ENCODE results near the gene AP2S1.
"Not testable (repeated sequence)": the region's sequence is repeated elsewhere in the genome, so short reads cannot be mapped to it uniquely, and the experiment has no call there.

Gene AP2S1

DNA sequence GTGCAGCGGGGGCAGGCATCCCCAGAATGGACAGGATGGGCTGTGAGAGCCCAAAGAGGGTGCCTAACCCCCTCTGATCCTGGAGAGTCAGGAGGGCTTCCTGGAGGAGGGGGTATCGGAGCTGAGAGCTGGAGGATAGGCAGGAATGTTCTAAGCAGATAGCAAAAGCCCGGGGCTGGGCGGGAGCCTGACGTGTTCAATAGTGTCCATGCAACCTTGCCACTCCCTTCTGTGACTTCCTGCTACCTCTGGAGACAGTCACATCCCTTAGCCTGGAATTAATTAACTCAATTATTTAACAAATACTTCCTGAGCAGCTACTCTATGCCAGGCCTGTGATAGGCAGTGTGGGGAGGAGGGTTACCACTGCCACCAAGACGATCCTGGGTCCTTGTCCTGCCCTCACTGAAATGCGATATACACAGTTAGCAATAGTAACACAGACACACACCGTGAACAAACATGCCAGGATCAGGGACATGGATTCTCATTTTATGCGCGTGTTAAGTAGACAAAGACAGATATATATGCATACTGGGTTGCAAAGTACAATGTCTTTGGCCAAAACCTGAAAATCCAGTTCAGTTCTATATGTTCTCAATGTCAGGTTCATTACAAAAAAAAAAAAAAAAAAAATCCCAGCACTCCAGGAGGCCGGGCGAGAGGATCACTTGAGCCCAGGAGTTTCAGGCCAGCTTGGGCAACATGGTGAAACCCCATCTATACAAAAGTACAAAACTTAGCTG, 10.7 kb downstream of the AP2S1 start:
- no peak for DNase-seq

DNA sequence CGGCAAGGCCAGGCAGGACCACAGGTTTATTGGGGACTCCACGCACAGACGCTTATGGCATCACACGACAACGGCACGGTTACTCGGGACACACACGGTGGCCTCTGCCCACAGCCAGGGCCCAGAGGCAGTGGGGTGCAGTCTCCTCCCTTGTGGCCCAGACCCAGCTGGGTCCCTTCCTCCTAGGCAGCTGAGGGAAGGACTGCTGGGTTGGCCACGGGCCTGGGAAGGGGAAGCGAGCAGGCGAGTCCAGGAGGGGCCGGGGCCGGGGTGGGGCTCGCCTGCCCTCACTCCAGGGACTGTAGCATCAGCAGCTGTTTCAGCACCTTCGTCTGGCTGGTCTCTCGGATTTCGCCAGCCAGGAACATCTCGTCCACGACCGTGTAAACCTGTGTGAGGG, 12.5 kb downstream of the AP2S1 start:
- no peak for DNase-seq

DNA sequence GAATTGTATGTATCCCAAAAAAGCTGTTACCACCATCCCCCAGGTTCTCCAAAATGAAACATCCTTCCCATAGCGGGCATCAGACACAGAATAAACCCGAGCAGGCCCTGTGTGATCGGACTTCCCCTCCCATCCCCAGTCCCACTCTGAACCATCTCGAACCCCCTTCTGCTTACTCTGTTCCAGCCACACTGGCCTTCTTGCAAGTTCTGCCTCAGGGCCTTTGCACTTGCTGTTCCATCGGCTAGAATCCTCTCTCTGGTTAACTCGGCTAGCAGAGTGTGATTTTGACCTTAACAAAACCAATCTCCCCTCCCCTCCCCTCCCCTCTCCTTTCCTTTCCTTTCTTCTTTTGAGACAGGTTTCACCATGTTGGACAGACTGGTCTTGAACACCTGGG, 15.7 kb downstream of the AP2S1 start:
- DNase-seq = no peak

- DNase-seq = no peak
These were observed 16.5 kb downstream of the AP2S1 start for GRCh38 chr19:46834121-46834520.

- DNase-seq = no peak
These were observed 19.8 kb downstream of the AP2S1 start for GRCh38 chr19:46830864-46831263.

DNA sequence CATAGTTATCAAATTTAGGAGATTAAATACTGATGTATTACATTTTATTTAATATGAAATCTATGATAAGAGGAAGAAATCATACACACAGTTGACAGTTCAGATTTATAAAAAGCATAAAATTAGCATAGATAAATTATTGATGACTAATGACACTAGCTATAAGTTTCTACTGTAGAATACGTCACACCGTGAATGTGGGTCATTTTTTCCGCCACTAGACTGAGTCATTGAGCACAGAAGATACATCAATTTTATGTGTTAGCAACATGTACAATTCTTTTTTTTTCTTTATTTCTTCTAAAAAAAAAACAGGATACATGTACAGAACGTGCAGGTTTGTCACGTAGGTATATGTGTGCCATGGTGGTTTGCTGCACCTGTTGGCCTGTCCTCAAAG, 22.2 kb downstream of the AP2S1 start:
- DNase-seq = no peak

- no peak for DNase-seq
These were observed 25.0 kb downstream of the AP2S1 start for GRCh38 chr19:46825731-46826055.

DNA sequence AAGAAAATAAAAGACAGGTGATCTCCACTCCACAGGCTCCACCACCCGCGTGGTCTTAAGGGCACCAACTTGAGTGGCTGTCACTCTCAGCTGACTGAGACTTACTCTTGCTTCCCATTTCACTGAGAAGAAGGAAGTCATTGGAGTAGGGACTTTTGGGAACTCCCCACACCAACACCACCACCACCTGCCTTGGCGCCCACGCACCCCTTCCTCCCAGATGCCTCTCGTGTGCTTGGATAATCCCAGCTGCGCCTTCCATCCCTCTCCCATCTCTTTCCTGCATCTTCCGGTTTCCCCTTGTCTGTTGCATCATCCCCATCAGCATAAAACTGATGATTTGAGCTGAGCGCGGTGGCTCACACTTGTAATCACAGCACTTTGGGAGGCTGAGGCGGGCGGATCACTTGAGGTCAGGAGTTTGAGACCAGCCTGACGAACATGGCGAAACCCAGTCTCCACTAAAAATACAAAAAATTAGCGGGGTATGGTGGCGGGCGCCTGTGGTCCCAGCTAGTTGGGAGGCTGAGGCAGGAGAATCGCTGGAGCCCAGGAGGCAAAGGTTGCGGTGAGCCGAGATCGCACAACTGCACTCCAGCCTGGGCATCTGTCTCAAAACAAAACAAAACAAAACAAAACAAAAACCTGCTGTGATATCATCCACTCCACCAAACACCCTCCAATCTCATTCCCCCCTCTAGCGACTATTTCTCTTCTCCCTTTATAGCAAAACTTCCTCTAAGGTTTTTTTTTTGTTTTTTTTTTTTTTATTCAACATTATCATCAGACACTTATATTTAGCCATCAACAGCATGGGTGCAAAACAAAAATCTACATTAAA, 25.5 kb downstream of the AP2S1 start:
- peak; percentile 20 for DNase-seq

- DNase-seq = peak; percentile 98
These were observed 27.6 kb downstream of the AP2S1 start for GRCh38 chr19:46823049-46823448.

GRCh38 chr19:46822410-46822787, 28.2 kb downstream of the AP2S1 start:
- DNase-seq = not testable (repeated sequence)

DNA sequence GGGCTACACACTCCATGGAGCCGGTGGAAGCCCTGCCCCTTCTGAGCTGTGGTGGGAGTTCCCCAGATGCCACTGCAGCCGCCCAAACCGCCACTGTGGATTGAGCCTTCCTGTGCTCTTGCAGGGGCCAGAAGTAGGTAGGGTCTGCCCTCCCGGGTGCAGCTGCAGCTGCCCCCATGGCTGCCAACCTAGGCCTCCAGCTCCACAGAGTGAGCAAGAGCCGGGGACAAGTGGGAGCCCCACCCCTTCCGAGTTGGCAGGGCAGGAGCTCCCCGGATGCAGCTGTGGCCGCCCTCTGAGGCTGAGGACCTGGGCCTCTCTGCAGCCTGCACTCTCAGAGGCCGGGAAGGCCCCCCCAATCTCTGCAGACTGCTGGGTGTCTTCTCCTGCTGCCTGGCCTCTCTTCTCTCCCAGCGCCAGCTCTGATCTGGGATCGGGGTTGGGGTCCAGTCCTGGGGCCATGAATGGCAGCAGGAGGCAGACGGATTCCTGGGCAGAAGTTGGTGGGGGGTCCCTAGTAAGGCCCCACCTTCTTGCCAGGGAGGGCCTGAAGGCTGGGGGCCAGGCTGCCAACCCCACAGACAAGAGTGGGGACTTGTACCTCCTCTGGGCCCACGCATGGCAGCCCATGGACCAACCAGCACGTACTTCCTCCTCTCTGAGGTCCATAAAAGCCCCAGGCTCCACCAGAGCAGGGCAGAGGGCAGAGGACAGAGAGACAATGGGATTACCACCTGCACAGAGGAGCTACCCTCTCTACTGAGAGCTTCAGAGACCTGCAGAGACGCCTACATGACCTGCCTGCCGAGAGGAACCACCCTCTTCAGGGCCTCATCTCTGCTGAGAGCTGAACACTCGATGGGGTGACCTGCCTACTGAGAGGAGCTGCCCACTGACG, 28.9 kb downstream of the AP2S1 start:
- peak; percentile 34 for DNase-seq

DNA sequence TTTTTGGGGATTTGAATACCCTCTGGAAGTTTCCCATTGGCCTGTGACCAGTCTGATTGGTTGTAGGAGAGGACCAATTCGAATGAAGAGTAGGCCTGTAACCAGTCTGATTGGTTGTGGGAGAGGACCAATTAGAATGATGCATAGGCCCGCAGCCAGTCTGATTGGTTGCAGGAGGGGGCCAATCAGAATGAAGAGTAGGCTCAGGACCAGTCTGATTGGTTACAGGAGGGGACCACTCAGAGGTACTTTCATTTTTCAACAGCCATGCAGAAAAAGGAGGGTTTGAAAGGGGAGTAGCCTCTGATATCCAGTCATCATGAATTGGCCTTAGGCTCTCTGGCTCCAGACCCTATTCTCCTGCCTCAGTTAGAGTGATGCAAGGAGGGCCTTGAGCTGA, 31.8 kb downstream of the AP2S1 start:
- DNase-seq = peak; percentile 28

DNA sequence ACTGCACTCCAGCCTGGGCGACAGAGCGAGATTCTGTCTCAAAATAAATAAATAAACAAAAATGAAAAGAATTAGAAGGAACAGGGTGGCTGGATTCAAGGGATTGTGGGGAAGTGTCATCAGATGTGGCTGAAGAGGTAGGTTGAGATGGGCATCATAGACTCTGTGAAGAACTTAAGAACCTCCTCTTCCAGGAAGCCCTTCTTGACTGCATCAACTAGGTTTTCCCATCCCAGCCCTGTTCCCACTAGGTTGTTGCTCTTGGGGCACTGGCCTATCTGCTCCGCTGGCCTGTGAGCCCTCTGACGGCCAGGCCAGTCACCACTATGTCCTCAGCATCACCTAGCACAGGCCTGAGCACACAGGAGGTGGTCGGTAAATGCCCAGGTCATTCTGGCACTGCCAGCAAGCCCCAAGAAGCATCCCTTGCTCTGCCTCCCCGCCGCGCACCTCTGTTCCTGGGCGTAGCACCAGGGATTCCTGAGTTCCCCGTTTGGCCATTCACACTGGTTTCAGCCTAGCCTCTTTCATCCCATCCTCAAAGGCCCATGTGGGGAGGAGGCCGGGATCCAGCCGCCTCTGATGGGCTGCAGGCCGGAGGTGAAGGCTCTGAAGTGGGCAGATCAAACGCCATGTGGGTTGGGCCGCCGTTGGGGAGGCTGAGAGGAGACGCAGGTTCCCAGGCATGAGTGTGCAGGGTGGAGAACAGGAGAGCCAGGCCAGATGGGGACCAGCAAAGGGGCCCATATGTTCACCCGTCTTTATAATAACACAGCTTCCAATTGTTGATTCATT, 34.6 kb downstream of the AP2S1 start:
- peak; percentile 56 for DNase-seq

GRCh38 chr19:46813839-46814358, 36.7 kb downstream of the AP2S1 start:
- no peak for DNase-seq

DNA sequence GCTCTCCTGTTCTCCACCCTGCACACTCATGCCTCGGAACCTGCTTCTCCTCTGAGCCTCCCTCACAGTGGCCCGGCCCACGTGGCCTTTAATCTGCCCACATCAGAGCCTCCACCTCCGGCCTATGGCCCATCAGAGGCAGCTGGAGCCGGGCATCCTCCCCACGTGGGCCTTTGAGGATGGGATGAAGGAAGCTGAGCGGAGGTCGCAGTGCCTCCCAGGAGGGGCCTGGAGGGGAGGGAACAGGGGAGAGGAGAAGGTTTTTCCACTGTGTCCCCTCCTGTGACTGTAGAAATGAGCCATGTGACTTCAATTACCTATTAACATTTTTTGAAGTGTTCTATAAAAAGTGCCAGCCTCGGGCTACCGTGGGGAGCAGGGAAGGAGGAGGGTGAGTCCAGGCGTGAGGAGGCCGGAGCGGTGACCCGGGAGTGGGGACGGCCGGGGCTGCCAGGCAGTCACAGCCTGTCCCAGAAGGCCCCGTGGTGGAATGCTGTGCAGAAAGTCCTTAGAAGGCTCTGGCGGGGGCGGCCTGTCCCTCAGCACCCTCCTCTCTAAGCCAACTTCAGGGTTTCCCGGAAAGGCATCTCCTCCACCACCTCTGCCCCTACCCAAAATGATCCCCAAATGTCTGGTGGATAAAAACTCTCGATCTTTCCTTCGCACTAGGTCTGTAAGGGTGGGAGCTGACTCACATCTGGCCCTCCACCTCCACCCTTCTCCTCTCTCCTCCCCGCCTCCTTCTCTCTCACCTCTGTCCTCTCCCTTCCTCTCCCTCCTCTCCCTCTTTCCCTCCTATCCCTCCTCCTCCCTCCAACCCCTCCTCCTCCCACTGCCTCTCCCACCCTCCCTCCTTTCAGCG, 37.4 kb downstream of the AP2S1 start:
- DNase-seq = peak; percentile 24

GRCh38 chr19:46809534-46810272, 40.9 kb downstream of the AP2S1 start:
- no peak for DNase-seq

GRCh38 chr19:46806656-46807055, 44.0 kb downstream of the AP2S1 start:
- DNase-seq = no peak

DNA sequence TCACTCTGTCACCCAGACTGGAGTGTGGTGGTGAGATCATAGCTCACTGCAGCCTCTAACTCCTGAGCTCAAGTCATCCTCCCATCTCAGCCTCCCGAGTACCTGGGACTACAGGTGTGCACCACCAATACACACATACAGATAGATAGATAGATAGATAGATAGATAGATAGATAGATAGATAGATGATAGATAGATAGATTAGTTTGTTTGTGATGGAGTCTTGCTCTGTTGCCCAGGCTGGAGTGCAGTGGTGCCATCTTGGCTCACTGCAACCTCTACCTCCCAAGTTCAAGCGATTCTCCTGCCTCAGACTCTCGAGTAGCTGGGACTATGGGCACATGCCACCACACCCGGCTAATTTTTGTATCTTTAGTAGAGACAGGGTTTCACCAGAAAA, 46.2 kb downstream of the AP2S1 start:
- not testable (repeated sequence) for DNase-seq

DNA sequence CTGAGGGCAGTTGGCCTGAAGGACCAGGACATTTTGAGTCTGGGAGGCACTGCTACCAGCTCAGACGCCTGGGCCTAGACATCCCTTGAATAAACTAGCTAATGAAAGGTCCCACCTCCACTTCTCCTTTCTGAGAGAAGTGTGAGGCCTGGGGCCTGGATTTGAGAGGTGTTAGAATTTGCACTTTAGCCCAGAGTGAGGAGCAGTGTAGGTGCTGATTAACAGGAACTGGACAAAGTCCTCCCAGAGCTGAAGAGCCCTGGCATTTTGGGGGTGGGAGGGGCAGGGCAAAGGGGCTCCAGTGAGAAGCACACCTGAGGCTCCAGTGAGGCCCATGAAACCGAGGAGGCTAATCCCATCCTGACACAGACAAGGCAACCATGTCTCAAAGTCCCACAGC, 47.1 kb downstream of the AP2S1 start:
- DNase-seq = no peak

DNA sequence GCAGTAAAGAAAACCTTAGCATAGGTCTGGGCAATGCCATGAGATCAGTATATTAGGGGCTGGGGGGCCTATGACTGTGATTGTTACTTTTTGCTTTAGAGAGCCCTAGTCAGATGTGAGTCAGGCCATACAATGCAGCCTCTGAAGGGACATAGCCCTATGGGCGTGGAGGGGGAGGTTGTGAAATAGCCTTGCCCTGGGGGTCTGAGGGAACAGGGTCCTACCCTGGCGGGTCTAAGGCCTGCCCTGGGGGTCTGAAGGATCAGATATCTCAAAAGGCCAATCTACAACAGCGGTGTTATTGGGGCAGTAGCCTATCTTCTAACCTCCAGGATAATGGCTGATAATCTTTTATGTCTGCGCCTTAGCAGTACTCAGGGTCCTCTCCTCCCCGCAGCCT, 48.5 kb downstream of the AP2S1 start:
- no peak for DNase-seq

DNA sequence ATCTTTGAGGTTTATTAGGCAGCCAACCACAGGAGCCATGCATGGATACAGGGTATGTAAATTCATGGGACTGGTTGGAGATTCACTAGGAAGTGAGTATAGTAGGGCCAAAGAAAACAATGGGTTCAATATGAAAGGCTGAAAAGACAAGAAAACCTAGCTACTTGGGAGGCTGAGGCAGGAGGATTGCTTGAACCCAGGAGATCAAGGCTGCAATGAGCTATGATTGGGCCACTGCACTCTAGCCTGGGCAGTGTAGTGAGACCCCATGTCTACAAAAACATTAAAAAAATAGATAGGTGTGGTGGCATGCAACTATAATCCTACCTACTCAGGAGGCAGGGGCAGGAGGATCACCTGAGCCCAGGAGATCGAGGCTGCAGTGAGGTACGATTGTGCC, 51.9 kb downstream of the AP2S1 start:
- no peak for DNase-seq

Data from NCI-H82 (cell line).